ENCODE measurements around the gene TAPT1. TPM values are rescaled to one million over a fixed set of nuclear protein-coding genes. Genes with fewer than 3 reads are reported as not detected.

Gene TAPT1
- polyA plus RNA-seq, 1 donor = 29.4 TPM

DNA sequence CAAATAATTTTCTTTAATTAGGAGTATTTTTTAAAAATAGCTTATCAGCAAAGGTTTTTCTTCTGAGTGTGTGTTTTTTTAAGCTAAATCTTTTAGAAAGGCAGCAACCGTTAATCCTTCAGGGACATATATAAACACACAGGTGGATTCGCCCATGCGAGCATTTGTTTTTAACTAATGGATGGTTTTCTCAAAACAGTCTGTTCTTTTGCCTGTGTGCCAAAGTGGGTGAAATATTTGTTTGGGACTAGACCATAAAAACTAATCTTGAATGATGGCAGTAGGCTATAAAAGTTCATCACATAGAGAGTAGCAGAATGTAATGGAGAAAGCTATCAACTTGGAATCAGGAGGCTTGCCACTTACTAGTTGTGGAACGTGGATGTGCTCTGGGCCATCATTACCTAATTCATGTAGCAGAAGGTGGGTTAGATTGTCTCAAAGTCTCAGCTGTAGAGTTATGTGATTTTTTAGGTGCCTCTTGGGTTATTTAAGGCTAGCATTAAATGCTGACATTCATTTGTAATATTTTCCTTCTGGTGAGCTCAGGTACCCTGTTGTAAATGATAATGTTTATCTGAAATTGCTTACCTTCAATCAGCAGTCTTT is 7.4 kb upstream of the TAPT1 start:
- H3K36me3 ChIP-seq (ENCODE audit: control insufficient read depth, insufficient read depth, low read length) = no peaks in the 10 kb centered on the region
- no peak for DNase-seq
- no peak overlapping the region for H3K4me3 ChIP-seq (ENCODE audit: low read length)
- no CpG with 5 or more reads among the region's 4 CpGs for WGBS (ENCODE audit: insufficient coverage, low lambda C conversion rate)
- no peaks in the 10 kb centered on the region for H3K9me3 ChIP-seq (ENCODE audit: control insufficient read depth, low read depth, low read length)
- H3K4me1 ChIP-seq (ENCODE audit: control insufficient read depth, insufficient read depth, low read length) = no peaks in the 10 kb centered on the region
- no peaks in the 10 kb centered on the region for H3K27me3 ChIP-seq (ENCODE audit: control insufficient read depth, insufficient read depth, low read length)
- H3K27ac ChIP-seq (ENCODE audit: low read length) = no peak overlapping the region

DNA sequence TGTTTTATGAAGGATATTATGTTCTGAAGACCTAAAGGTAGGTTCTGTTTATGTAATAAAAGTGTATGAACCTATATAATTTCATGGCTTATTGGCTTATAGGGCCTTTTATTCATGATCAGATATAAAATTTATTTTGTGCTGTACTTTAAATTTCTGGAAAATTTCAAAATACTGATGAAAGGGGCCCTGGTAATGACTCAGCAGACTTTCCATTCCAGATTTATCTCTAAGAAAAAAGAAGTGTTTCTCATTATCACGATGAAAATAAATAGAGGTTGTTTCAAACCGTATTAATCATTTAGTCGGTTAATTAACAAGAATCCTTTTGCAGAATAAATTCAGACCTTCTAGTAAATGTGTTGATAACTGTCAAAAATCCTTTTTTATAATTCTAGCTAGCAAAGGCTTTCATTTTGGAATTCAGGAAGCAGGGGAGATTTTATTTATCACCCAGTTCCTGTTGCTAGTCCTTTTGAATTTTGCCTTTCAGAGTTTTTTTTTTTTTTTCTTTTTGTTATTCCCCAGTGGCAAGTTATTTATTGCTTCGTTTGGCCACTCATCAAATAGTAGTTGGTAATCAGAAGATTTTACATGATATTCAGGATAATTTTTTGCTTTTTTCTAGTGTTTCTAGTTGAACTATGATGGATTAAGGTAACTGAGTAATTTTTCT is 5.4 kb upstream of the TAPT1 start:
- no peaks in the 10 kb centered on the region for H3K36me3 ChIP-seq (ENCODE audit: control insufficient read depth, insufficient read depth, low read length)
- 89% methylated on average over 4 of the region's 4 CpGs for WGBS (ENCODE audit: insufficient coverage, low lambda C conversion rate)
- H3K4me1 ChIP-seq (ENCODE audit: control insufficient read depth, insufficient read depth, low read length) = no peaks in the 10 kb centered on the region
- H3K9me3 ChIP-seq (ENCODE audit: control insufficient read depth, low read depth, low read length) = no peaks in the 10 kb centered on the region
- H3K4me3 ChIP-seq (ENCODE audit: low read length) = no peak overlapping the region
- H3K27ac ChIP-seq (ENCODE audit: low read length) = no peak overlapping the region
- H3K27me3 ChIP-seq (ENCODE audit: control insufficient read depth, insufficient read depth, low read length) = no peaks in the 10 kb centered on the region
- DNase-seq = no peak

DNA sequence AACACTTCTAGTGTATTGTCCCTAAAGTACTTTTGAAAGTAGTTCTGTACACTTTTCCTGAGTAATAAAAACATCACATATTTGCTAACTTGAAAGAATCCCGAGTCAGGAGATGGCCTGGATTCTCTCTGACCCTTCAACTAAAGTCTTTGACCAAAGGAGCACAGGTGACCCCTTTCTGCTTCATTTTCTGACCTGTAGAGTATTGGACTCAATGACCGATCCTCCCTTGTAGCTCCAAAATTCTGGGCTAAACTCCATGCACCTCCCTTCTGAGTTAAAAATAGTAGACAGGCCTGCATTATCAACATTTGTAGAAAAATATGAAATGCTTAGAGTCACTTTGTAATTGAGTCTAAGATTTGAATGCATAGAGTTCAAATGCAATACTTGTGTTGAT is 4.0 kb upstream of the TAPT1 start:
- no peaks in the 10 kb centered on the region for H3K9me3 ChIP-seq (ENCODE audit: control insufficient read depth, low read depth, low read length)
- no peaks in the 10 kb centered on the region for H3K36me3 ChIP-seq (ENCODE audit: control insufficient read depth, insufficient read depth, low read length)
- no CpG with 5 or more reads among the region's 2 CpGs for WGBS (ENCODE audit: insufficient coverage, low lambda C conversion rate)
- H3K27me3 ChIP-seq (ENCODE audit: control insufficient read depth, insufficient read depth, low read length) = no peaks in the 10 kb centered on the region
- no peak for DNase-seq
- no peak overlapping the region for H3K27ac ChIP-seq (ENCODE audit: low read length)
- H3K4me3 ChIP-seq (ENCODE audit: low read length) = no peak overlapping the region
- no peaks in the 10 kb centered on the region for H3K4me1 ChIP-seq (ENCODE audit: control insufficient read depth, insufficient read depth, low read length)

DNA sequence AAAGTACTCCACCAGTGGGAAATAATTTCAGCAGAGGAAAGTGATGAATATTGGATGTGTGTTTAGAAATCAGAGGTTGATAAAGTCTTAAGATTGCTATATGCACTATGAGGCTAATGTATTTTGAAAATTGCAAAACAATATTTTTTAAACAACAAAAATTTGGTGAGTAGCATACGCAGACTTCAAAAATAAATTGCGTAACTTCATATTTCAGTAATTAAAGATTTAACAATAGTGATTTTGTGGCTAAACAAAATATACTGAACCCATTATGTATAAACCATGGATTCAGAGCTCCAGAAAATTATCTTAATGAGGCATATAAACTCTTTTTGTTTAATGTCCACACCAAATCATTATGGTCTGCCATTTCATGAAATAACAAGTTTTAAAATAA is 3.3 kb upstream of the TAPT1 start:
- H3K4me3 ChIP-seq (ENCODE audit: low read length) = no peak overlapping the region
- peaks cover 6% of the 10 kb centered on the region for H3K4me1 ChIP-seq (ENCODE audit: control insufficient read depth, insufficient read depth, low read length)
- H3K9me3 ChIP-seq (ENCODE audit: control insufficient read depth, low read depth, low read length) = no peaks in the 10 kb centered on the region
- H3K27ac ChIP-seq (ENCODE audit: low read length) = no peak overlapping the region
- no peaks in the 10 kb centered on the region for H3K36me3 ChIP-seq (ENCODE audit: control insufficient read depth, insufficient read depth, low read length)
- DNase-seq = no peak
- WGBS (ENCODE audit: insufficient coverage, low lambda C conversion rate) = 100% methylated on average over 2 of the region's 2 CpGs
- no peaks in the 10 kb centered on the region for H3K27me3 ChIP-seq (ENCODE audit: control insufficient read depth, insufficient read depth, low read length)

DNA sequence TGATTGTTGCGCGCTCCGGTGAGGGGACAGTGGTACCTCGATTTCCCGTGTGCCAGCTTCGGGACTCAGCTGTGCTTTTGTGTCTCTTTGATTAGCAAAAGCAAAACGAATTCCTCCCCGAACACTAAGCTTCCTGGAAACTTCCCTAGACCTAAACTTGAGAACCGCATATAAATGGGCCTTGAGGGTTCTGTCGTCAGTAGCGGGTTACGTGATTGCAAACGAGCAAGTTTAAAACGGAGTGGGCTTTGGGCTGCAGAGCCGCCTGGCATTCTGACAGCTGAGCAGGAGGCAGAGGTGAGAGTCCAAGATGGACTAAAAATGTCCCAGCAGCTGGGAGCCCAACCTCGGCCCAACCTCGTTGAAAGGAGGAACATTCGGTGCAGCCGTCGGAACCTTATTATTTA is 1.2 kb upstream of the TAPT1 start:
- DNase-seq = peak; percentile 12 to 57
- Histone ChIP-seq H3K4me3 (ENCODE audit: low read length) (peak overlapping the region; percentile 88), H3K27me3 (ENCODE audit: control insufficient read depth, insufficient read depth, low read length) (no peaks in the 10 kb centered on the region), H3K4me1 (ENCODE audit: control insufficient read depth, insufficient read depth, low read length) (peaks cover 15% of the 10 kb centered on the region), H3K9me3 (ENCODE audit: control insufficient read depth, low read depth, low read length) (no peaks in the 10 kb centered on the region), H3K27ac (ENCODE audit: low read length) (peak overlapping the region; percentile 85), H3K36me3 (ENCODE audit: control insufficient read depth, insufficient read depth, low read length) (no peaks in the 10 kb centered on the region)
- WGBS (ENCODE audit: insufficient coverage, low lambda C conversion rate) = no CpG with 5 or more reads among the region's 20 CpGs

DNA sequence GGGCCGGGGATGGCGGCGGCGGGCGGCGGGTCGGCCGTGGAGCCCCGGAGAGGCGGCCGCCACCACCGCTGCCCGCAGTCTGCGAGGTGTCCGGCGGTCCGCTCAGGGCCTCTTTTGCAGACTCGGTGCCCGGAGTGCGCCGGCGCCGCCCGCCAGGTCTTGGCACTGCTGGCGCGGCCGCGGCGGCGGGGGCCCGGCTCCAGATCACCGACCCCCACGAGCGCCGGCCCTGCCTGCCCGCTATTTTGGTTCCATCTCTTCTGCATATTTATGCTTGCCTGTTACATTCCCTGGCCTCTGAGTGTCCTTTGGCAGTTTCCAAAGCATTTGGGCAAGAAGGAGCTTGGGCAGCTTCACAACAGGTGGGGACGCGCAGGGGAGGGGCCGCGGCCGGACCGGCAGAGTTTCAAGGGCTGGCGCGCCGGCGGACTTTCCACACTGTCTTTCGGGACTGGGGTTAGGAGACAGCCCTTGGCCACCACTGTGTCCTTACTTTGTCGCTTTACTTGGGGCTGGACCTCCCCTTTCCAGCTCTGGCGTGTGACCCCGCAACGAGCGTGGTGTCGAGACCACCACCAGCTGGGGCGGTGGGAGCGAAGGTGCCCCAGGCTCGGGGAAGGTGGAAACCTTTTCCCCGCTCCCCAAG is 668 bp upstream of the TAPT1 start:
- WGBS (ENCODE audit: insufficient coverage, low lambda C conversion rate) = no CpG with 5 or more reads among the region's 57 CpGs
- peak; percentile 19 to 68 for DNase-seq
- Histone ChIP-seq H3K36me3 (ENCODE audit: control insufficient read depth, insufficient read depth, low read length) (no peaks in the 10 kb centered on the region), H3K4me1 (ENCODE audit: control insufficient read depth, insufficient read depth, low read length) (peaks cover 15% of the 10 kb centered on the region), H3K4me3 (ENCODE audit: low read length) (peak overlapping the region; percentile 88), H3K9me3 (ENCODE audit: control insufficient read depth, low read depth, low read length) (no peaks in the 10 kb centered on the region), H3K27ac (ENCODE audit: low read length) (peak overlapping the region; percentile 85), H3K27me3 (ENCODE audit: control insufficient read depth, insufficient read depth, low read length) (no peaks in the 10 kb centered on the region)

DNA sequence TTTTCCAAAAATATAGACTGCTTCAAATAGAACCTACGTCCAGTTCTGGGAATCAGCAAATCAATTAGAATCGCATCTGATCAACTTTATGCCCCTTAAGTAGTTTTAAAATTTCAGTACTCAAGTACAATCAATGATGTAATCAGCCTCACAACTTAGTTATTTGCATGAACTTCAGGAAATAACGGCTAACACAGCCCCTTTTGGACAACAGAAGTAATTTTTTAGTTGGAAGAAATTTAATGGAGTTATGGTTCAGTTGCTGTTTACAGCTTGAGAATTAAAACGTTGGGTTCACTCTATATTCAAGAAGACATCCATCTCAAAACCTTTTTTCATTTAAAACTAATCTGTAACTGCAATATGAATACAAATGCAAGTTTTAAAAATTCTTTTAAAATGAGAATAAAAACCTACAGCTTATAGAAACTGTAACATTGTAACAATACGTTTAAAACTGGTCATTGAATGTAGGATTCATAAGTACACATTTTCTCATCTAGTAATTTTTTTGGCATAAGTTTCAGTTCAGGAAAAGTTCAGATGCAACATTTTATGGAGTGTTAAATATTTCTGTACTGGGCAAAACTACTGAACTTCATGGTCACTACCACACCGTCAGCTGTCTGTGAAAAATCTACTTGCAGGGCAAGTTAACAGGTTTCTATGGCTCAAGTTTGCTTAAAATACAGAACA is 956 bp downstream of the TAPT1 start:
- Histone ChIP-seq H3K4me3 (ENCODE audit: low read length) (peak overlapping the region; percentile 50), H3K9me3 (ENCODE audit: control insufficient read depth, low read depth, low read length) (no peaks in the 10 kb centered on the region), H3K36me3 (ENCODE audit: control insufficient read depth, insufficient read depth, low read length) (no peaks in the 10 kb centered on the region), H3K27me3 (ENCODE audit: control insufficient read depth, insufficient read depth, low read length) (no peaks in the 10 kb centered on the region), H3K4me1 (ENCODE audit: control insufficient read depth, insufficient read depth, low read length) (peaks cover 15% of the 10 kb centered on the region), H3K27ac (ENCODE audit: low read length) (peak overlapping the region; percentile 38)
- WGBS (ENCODE audit: insufficient coverage, low lambda C conversion rate) = 25% methylated on average over 4 of the region's 6 CpGs
- DNase-seq = peak in 1 of 2 donors; percentile 21

DNA sequence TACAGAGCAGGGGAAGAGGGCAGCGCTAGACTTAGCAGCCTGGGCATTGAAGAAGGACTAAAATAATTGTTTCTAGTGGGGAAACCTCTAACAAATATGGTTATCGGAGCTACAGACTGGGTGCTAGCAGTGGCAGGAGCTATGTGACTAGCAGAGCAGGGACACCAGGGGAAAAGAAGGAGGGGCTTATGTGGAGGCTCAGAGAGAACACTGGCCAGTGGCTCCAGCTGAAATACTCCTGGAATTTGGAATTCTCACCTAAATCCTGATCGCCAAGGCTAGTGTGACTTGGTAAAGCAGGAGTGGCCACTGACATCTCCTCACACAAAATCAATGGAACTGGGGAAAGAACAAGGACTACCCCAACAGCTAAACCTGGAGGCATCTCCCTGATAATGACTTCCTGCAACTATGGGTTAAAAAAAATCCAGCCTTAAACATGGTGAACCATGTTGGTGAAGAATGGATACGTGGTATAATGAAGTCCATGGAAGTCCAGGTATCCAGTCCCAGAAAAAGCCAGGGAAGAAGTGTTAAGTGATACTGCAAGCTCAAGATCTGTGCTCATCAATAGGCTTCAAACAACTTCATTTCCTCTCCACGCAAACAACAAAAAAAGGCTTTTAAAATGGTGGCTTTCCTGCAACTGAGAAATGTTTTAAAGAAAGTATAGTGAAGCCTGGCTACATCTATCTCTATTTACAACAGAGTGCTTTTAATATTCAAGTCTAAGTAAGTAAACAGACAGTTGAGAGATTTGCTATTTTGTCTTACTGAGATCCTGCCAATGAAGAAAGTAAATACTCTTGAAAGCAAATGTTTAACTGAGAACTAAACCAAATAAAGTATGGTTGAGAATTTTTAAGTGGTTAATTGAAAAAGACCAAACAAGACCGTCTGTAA is 1.8 kb downstream of the TAPT1 start:
- Histone ChIP-seq H3K27ac (ENCODE audit: low read length) (peak overlapping the region; percentile 32), H3K36me3 (ENCODE audit: control insufficient read depth, insufficient read depth, low read length) (no peaks in the 10 kb centered on the region), H3K27me3 (ENCODE audit: control insufficient read depth, insufficient read depth, low read length) (no peaks in the 10 kb centered on the region), H3K4me3 (ENCODE audit: low read length) (peak overlapping the region; percentile 50), H3K4me1 (ENCODE audit: control insufficient read depth, insufficient read depth, low read length) (peaks cover 15% of the 10 kb centered on the region), H3K9me3 (ENCODE audit: control insufficient read depth, low read depth, low read length) (no peaks in the 10 kb centered on the region)
- DNase-seq = peak in 1 of 2 donors; percentile 7
- 63% methylated on average over 2 of the region's 6 CpGs for WGBS (ENCODE audit: insufficient coverage, low lambda C conversion rate)

DNA sequence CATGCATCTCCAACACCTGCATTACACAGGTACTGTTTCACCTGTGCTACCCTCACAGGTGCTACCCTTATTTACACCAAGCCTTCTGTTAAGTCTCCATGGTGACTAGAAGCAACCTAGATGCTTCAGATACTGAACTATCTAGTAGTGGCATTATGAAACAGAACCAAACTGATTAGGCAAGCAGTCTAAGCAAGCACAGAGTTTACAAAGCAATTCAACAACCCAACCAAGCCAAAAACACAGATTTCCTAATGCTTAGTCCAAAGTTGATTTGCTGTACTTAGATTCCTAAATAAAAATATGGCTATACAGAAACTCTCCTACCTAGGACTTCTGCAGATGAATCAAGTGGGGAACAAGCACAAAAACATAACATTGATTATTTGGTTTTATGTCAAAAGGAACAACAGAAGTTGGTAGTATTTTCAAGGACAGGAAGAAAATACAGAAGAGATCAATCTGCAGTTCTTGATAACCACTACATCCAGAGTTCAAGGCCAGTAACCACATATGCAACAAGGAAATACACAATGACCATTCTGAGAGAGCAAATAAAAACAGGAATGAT is 3.2 kb downstream of the TAPT1 start:
- no peaks in the 10 kb centered on the region for H3K9me3 ChIP-seq (ENCODE audit: control insufficient read depth, low read depth, low read length)
- H3K4me3 ChIP-seq (ENCODE audit: low read length) = no peak overlapping the region
- peaks cover 15% of the 10 kb centered on the region for H3K4me1 ChIP-seq (ENCODE audit: control insufficient read depth, insufficient read depth, low read length)
- no peak for DNase-seq
- H3K36me3 ChIP-seq (ENCODE audit: control insufficient read depth, insufficient read depth, low read length) = peaks cover 5% of the 10 kb centered on the region
- H3K27ac ChIP-seq (ENCODE audit: low read length) = no peak overlapping the region
- H3K27me3 ChIP-seq (ENCODE audit: control insufficient read depth, insufficient read depth, low read length) = no peaks in the 10 kb centered on the region
